NT2/D1 (cell line): ENCODE results near the gene FSIP1.

ENCODE experiments used
- SUZ12 ChIP-seq: IDR thresholded peaks from 2 replicates; pipeline ENCODE4 v1.6.1; 2011; ENCODE audit not compliant: insufficient read length, insufficient read depth; ENCODE audit errors: extremely low read depth
- YY1 ChIP-seq: IDR thresholded peaks from 2 replicates; pipeline ENCODE4 v1.6.1; 2011; ENCODE audit not compliant: insufficient read length, insufficient read depth
- ZNF274 ChIP-seq: IDR thresholded peaks from 2 replicates; pipeline ENCODE4 v1.6.1; 2011; ENCODE audit warnings: mild to moderate bottlenecking, low read depth, low read length

GRCh38 chr15:39584662-39585388 lies 197.8 kb downstream of the FSIP1 start:
- TF ChIP-seq ZNF274 = no peak
- TF ChIP-seq SUZ12 = no peak
- TF ChIP-seq YY1 = no peak
